Dedifferentiated amniotic fluid mesenchymal stem cell (primary cell): ENCODE data around the gene DAO.

ENCODE experiments used
- DNase-seq: peaks from one replicate; pipeline ENCODE4 v3.0.0-alpha.2; 2016; ENCODE audit errors: extremely low spot score

DAO gene

DNA sequence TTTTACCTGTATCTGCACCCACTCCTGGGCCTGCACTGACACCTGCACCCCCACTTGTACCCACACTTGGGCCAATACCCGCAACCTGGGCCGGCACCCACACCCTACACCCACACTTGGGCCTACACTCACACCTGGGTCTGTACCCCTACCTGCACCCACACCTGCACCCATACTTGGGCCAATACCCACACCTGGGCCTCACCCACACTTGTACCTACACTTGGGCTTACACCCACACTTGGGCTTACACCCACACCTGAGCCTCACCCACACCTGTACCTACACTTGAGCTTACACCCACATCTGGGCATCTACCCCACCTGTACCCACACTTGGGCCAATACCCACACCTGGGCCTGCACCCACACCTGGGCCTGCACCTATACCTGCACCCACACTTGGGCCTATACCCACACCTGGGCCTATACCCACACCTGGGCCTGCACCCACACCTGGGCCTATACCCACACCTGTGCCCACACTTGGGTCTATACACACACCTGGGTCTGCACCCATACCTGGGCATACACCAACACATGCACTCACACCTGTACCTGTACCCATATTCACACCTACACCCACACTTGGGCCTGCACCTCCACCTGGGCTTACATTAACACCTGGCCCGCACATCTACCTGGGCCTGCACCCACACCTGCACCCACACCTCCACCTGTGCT is 39.2 kb downstream of the DAO start:
- DNase-seq: no peak

DNA sequence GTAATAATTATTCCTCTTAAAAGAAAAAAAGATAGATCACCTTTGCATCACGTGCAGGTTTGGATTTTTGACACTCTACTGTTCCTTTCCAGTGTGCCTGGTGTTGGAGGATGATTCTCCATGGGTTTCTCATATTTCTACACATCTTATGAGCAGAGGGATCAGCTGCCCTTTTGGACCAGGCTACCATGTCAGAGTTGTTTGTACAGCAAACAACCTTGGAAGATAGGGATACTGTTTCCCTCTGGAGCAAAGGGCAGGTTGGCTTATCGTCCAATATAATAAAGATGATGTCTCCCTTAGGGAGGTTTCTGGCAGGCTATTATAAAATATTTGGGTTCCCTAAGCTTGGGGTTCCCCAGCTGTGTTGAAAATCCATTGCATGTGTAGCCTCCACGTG is 42.1 kb downstream of the DAO start:
- DNase-seq: no peak

DNA sequence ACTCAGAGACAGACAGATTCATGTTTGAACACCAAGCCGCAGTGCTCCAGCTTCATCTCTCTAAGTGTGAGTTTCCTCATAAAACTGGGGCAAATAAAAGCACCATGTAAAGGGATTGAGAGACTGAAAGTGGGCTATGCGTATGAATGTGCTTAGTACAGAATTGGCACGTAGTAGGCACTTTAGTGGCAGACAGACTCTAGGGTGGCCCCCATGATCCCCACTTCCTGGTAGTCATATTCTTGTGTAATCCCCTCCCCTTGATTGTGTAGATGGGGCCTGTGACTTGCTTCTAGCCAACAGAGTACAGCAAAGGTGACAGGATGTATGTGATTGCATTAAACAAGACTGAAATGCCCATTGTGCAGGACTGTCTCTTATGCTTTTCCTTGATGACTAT is 43.0 kb downstream of the DAO start:
- DNase-seq: no peak

DNA sequence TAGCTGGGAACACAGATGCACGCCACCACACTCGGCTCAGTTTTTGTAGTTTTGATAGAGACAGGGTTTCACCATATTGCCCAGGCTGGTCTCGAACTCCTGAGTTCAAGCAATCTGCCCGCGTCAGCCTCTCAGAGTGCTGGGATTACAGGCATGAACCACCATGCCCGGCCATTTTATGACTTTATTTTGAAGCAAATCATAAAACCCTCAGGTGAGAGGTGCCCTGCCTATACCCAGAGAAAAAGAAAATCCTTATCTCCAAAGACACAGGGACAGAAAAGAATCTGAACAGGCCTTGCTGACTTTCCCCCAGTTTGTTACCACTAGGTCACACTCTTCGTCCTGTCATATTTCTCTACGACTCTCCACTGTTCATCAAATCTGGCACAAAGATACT is 48.8 kb downstream of the DAO start:
- no peak for DNase-seq

- DNase-seq: no peak
Observed at GRCh38 chr12:108930155-108930554, 50.3 kb downstream of the DAO start.

- no peak for DNase-seq
Observed at GRCh38 chr12:108930756-108931155, 50.9 kb downstream of the DAO start.

DNA sequence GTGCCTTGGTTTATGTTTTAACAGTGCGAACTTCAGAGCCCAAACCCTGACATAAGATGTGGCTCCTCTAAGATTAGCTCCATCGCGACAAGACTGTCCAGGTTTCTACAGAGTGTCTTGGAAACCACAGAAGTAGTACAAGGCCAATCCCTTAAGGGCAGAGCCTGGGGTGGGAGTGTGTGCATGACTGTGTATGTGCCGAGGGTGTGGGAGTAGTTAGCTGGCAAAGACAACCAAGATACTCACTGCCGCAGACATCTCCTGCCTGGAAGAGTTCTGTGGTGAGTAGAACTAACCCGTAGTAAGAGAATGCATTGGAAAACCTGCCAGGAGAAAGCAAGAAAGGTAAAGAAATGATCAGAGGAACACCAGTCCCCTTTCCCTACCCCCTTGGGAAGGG is 54.1 kb downstream of the DAO start:
- DNase-seq: no peak

DNA sequence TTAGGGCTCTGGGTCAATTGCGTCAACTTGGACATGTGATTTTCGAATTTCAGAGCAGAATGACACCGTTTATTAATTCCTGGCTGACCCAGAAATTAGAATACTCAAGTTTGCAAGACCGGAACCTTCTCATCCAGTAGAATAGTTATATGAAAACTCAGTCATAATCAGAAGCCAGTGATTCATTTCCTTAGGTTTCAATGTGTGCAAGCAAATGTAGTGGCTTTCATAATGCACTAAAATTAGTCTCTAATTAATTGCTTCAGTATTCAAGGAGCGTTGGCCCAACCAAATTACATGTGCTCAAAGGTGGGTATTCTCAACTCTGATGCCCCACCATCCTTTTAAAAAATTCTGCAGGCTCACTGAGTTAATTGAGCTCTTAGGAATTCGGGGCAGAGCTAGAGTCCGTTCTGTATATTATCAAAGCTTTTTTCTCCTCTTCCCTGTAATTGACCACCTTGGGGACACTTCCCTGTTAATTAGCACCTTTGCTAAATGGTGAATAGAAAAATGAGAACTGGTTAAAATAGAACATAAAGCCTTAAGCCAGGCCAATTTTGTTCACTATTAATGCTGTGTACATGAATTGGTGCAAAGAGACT is 55.4 kb downstream of the DAO start:
- DNase-seq: no peak

DNA sequence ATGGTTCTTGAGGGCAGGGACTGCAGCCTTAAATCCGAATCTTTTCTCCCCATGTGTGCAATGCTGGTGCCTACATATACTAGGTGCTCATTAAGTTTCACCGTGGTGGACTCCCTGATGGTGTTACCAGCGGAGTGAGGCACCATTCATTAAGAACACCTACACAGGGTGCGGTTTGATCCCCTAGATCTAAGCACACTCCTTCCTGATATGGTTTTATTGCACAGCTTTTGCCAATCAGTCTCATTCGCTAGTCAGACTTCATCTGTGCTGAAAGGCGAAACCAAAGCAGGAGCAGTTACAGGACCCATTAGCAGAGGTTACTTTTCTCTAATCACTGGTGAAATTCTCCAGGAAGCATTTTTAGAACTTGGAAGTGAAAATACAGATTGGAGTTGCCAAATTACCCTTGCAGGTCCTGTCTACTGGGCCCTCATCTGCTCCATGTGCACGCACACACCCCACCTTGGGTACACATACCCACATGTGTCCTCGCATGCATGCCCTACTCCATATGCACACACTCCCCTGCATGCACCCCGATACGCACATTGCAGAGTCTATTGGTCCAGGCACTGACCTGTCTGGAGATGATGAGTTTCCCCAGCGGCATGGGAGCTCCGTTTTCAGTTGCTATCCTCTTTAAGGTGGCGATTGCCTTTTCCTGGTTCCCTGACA is 58.5 kb downstream of the DAO start:
- DNase-seq: no peak

DNA sequence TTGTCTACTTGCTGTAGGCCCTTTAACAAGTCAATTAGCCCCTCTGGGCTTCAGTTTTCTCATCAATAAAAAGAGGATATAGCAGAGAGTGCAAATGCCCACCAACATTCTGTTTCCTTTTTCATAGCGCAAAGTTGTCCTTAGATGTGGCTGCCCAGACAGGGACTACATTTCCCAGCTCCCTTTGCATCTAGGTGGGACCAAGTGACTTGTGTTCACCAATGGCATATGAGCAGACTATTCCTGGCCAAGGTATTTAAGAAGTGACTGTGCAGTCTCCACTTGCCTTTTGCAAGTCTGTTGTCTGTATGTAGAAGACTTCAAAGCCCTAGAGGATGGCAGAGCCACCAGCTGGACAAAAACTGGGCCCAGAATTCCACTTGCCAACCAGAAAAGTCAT is 59.7 kb downstream of the DAO start:
- DNase-seq: no peak

- DNase-seq: no peak
Observed at GRCh38 chr12:108940138-108940537, 60.2 kb downstream of the DAO start.

DNA sequence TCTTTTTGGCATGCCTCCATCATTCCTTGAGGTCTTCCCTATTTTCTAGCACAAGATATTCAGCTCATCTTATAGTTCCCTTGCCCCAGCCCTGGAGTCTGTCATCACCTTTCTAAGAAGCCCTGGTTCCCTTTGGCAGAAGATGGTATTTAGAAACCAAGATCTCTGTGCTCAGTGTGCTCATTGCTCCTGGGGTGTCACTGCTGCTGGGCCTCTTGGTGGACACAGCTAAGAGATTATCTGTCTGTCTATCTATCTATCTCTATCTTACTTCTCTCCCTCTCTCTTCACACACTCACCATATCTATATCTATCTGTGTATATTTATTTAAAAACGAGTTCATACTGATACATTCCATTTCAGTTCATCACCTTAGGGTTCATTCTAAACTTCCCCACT is 67.2 kb downstream of the DAO start:
- no peak for DNase-seq

GRCh38 chr12:108948367-108948766 is 68.5 kb downstream of the DAO start:
- DNase-seq: no peak

- DNase-seq: no peak
Observed at GRCh38 chr12:108949976-108950375, 70.1 kb downstream of the DAO start.
